GM19438 (cell line): ENCODE measurements around the gene ABCC1.

ENCODE experiments used
- ATAC-seq: cut with Tn5 transposase; IDR thresholded peaks from one replicate; pipeline ENCODE4 v1.9.1; 2021; ENCODE audit warnings: low read depth; ENCODE audit not compliant: unreplicated experiment

The ABCC1 gene

DNA sequence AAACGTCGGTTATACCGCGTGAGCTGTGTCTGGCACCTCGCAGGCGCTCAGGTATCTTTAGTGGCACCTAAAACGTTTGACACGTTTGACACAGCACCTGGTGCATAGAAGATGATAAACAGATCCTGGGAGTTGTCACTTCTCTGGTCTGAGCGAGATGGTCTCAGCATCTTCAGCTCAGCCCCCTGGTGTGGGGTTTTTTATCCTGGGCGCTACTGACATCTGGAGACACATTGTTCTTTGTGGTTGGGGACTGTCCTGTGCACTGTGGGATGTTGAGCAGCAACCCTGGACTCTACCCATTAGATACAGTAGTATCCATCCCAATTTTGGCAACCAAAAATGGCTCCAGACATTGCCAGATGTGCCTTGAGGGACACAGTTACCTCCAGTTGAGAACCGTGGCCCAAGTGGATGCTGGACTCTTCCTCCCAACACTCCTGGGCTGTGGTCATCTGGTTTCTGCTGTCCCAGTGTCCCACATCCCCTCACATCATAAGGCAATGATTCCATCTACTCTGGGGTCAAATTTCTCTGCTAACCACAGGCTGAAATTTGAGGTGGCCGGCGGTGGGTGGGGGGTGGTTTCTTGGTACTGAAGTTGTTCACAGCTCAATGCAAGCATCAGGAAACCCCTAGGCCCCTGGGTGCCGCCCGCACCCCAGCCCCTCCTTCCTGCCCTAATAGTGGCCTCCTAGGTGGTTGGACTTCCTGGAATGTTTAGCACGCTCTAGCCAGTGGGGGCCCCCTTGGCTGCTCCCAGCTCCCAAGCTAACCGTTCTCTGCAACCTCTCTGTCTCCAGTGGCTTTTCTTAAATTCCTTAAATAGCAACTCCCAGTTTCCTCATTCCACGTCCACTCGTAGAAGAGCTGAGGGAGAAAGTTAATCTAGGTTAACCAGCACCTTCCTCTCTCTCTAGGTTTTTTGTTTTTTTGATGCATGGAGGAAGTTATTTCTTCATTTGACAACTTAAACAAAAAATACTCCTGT is 124.8 kb downstream of the ABCC1 start:
- ATAC-seq: no peak

DNA sequence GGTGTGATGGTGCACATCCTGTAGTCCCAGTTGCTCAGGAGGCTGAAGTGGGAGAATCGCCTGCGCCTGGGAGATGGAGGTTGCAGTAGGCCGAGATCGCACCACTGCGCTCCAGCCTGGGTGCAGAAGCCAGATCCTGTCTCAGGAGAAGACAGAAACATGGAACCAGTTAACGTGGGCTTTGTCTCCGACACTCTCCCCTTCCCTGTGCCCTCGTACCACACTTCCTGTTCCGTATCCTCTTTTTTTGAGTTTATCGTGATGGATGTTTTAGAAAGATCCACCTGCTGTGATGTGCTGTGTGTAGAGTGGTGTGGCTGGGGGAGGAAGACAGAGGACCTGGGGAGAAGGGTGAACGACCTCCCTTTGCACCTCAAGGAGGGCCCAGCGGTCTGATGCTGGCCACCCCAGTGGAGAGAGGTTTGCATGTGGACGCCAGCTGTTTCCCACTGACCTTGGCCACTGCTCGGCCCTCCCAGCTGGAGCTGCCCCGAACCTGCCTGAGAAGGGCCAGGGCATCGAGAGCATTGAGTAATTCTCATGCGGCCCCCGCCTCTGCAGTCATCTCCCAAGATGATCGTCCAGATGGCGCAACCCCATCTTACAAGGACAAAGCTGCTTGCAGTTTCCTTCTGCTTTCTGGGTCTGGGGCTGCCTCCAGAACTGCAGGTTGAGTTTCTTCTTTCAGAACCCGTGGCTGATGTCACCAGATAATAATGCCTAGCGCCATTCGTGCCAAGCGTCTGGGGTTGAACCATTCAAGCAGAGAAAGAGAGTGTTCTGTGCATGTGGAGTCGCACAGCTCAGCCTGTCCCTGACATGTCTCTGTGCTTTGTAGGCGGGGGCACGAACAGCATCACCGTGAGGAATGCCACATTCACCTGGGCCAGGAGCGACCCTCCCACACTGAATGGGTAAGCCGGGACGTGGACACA is 126.3 kb downstream of the ABCC1 start:
- ATAC-seq: no peak

DNA sequence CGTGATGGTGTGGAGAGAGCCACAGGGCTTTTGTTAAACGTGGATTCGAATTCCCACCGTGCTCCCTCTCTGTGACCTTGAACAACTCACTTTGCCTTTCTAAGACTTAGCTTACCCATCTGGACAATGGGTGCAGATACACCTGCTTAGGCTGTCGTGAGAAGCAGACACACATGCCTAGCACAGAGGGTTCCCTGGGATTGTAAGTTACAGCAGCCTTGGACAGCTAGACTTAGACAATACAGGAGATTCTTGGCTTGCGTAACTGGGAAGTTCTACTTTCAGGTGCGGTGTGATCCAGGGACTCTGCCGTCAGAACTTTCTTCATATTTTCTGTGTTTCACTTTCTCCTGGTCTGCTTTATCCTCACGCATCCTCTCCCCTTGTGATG is 127.0 kb downstream of the ABCC1 start:
- no peak for ATAC-seq

DNA sequence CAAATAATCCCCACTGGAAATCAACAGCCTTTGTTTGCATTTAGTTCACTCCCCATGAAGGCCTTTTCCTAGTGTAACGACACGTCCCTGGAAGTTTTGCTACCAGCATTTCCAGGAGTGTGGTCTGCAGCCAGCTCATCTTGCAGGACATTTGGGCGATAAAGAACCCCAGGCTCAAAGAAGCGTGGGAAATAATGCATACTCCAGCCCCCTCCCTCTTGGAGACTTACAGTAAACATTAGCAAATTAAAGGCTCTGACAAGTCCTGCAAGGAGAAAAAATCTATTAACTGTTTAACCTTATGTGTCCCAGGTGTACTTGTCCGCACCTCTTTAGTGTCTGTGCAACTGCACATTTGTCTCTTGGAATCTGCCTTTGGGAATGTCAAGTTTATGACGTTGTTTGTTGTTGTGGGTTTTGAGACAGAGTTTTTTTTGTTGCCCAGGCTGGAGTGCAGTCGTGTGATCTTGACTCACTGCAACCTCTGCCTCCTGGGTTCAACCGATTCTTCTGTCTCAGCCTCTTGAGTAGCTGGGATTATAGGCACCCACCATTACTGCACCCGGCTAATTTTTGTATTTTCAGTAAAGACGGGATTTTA is 131.1 kb downstream of the ABCC1 start:
- no peak for ATAC-seq

DNA sequence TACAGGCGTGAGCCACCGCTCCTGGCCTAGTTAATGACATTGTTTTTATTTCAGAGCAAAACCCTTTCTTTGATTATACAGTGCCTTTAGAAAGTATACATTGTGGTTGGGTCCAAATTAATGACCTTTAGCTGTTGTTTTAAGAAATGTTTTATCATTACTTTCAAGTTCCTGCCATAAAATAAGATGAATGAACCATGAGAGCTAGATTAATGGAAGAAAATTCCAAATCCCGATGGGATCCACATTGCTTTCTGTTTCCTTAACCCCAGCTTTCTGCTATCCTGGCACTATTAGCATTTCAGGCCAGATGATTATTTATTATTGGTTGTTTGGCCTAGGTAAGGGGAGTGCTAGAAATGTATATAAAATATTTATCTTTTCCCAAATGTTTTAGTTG is 131.7 kb downstream of the ABCC1 start:
- ATAC-seq: no peak

DNA sequence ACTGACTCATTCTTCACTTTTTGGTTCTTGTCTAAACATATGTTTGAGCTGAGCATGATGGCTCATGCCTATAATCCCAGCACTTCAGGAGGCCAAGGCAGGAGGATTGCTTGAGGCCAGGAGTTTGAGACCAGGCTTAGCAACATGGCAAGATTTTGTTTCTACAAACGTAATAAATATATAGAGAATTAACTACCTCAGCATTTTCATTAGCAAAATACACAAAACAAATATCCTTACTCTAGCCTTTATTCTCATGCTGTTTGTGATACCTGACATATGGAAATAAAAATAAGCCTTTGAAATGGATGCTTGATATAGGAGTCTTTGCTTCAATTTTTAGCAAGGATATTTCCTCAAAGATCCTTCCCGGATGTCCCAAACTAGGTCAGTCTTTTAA is 132.8 kb downstream of the ABCC1 start:
- no peak for ATAC-seq

DNA sequence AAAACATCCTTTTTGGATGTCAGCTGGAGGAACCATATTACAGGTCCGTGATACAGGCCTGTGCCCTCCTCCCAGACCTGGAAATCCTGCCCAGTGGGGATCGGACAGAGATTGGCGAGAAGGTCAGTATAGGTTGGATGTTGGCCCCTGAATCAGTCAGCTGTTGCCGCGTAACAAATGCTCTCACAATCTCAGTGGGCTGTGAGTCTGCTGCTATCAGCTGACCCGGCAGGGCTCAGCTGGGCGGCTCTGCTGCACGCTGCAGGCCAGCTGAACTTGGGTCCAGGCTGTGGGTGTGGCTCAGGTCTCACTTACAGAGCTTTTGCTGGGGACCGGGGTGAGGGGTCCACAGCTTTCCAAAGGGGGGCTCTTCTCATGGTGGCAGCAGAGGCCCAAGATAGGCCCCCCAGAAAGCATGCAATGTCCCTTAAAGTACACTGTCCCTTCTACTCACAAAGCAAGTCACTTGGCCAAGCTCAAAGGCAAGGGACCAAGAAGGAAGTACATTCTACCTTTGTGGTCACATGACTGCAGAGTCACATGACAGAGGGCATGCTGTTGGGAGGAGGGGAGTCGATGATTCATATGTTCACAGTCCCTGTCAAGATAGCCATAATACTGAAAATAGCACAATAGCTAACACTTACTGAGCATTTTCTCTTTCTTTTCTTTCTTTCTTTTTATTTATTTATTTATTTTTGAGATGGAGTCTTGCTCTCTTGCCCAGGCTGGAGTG is 134.2 kb downstream of the ABCC1 start:
- no peak for ATAC-seq

DNA sequence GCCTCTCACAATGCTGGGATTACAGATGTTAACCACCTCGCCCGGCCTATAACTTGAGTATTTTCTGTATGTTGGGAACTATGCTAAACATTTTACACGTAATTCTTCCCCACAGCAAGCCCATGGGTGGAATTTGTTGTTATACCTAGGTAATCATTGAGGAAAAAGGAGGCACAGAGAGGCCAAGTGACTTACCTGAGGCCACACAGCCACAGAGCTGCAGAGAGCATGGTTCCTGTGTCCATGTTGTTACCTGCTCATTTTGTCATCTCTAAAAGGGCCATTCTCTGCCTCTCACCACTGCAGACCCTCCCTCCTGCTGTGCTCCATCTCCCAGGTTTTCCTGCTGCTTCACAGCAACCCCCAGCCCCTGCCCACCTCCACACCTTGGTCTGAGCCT is 135.5 kb downstream of the ABCC1 start:
- no peak for ATAC-seq

DNA sequence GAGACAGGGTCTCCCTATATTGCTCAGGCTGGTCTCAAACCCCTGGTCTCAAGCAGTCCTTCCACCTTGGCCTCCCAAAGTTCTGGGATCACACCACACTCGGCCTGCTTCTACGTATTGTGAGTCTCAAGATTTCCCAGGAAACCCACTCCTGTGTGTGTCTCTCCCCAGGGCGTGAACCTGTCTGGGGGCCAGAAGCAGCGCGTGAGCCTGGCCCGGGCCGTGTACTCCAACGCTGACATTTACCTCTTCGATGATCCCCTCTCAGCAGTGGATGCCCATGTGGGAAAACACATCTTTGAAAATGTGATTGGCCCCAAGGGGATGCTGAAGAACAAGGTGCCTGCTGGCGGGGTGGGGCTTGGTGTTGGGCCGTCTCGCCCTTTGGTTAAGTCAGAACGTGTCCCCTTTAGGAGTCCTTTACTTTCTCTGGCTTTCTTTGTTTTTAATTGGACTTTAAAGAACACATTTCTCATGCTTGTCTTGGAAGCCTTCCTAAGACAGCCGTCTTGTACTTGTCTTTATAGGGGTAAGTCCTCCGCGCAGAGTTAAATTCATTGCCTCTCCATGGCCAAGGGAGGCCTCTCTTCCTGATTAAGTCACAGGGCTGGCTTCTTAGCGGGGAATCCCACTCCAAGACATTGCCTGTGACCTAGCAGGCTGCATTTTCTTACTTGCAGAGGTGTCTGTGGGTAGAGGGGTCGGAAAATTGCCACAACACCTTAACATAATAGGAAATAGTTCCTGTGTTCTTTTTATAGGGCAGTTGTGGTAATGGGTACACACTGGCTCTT is 137.4 kb downstream of the ABCC1 start:
- ATAC-seq: no peak

DNA sequence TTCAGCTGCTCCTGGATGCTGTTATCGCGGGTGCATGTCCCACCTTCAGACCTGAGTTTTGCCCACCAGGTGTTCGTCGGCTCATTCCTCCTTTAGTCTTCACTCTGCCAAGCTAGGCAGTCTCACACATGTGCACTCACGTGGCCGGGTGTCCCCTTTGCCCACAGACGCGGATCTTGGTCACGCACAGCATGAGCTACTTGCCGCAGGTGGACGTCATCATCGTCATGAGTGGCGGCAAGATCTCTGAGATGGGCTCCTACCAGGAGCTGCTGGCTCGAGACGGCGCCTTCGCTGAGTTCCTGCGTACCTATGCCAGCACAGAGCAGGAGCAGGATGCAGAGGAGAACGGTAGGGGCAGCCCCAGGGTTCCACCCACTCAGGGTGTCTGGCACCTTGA is 140.8 kb downstream of the ABCC1 start:
- ATAC-seq: no peak

DNA sequence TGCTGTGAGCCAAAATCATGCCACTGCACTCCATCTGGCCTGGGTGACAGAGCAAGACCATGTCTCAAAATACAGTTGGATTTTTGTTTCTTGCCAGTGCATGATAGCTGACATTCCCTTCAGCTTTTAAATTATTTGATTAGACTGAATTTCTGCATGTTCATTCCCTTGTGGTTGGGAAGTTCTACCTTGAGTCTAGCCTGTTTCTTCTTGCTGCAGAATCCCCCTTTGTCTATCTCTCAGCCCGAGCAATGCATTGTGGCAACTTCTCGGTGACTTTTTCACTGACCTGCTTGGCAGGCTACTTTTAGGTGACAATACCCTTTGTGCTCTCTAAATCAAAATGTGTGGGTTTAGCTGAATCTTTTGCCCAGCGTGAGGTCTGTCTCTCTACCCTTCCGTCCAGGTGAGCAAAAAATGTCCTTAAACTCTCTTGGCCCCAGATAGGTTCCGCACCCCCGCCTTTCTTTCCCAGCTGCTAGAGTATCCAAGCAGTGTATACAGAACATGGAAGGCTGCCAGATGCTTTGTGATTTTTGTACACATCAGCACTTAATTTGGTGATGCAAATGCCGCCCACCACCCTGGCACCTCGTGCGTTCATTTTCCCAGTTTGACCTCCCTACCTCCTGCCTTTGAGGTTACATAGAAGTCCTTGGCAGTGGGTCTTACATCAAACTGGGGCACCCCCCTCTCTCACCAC is 143.7 kb downstream of the ABCC1 start:
- ATAC-seq: no peak

DNA sequence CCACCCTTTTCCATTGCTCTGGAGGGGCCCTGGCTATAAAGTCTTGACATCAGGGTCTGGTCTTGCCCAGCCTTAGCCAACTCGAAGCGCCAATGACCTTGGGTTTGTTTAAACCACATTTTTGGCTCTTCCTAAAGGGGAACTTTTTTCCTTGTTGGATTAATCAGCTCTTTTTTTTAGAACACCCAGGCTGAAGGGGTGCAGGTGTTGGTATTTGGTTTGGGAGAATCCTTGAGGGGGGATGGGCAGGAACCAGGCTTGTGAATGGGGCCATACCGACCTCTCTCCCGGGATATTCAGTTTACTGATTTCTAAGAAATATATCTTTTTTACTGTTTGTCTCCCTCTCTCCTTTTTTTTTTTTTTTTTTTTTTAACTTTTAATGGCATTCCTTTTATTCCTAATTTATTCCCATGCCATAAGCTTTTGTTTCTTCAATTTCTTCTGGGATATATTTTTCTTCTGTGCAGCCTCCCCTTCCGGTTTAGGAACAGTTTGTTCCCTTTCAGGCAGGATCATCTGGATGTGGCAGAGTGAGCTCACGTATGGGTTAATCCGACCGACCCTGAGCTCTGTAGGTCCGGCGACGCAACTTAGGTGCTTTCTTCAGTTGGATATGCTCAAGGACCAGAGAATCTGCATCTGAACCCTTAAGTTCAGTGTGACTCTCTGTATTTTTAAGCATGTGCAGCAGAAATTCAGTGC is 144.4 kb downstream of the ABCC1 start:
- no peak for ATAC-seq

DNA sequence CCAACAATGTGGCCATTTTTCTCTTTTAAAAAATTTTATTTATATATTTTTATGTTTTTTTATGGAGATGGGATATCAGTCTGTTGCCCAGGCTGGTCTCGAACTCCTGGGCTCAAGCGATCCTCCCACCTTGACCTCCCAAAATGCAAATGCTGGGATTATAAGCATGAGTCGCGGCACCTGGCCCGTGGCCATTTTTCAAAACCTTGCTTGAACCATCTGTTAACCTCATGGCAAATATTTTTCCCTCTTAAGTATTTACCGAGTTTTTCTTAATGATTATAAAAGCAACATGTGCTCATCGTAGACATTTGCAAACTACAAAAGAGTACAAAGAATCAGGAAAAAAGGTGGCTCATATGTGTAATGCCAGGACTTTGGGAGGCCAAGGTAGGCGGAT is 146.2 kb downstream of the ABCC1 start:
- ATAC-seq: no peak

DNA sequence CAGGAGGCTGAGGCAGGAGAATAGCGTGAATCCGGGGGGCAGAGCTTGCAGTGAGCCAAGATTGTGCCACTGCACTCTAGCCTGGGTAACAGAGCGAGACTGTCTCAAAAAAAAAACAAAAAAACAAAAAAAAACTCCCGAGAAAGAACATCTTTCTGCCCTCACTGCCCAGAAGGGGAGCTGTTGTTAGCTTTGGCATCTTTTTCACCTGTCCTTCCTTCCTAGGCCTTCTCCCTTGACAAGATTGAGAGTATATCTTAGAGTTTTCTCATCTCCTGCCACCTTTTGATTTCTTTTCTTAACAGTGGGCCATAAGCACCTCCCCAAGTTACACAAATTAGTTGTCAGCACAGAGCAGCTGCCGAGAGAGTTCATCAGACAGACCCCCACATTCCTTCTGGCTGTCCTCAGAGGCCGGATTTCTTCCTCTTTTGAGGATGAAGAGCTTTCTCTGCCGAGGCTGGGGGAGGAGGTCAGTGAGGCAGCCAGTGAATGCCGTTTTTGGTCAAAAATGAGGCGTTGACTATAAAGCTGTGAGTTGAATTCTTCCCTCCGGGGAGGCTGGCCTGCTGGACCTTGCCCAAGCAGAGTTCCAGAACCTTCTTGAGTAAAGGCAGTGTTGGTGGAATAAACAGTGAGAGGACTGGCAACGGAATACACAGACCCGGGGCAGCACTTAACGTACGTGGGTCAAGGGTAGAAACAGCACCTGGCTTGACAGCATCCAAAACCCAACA is 146.9 kb downstream of the ABCC1 start:
- ATAC-seq: no peak

DNA sequence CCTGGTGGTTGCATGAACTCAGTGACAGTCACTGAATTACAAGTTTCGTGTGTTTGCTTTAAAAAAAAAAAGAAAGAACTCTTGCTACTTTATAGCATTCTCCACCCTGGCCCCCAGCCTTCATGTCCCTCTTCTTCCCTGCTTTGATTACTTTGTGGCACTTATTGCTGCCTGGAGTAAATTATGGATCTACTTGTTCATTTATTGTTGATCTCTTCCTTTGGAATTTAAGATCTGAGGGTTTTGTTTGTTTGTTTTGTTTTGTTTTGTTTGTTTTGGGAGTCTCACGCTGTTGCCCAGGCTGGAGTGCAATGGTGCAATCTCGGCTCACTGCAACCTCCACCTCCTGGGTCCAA is 147.4 kb downstream of the ABCC1 start:
- ATAC-seq: no peak

DNA sequence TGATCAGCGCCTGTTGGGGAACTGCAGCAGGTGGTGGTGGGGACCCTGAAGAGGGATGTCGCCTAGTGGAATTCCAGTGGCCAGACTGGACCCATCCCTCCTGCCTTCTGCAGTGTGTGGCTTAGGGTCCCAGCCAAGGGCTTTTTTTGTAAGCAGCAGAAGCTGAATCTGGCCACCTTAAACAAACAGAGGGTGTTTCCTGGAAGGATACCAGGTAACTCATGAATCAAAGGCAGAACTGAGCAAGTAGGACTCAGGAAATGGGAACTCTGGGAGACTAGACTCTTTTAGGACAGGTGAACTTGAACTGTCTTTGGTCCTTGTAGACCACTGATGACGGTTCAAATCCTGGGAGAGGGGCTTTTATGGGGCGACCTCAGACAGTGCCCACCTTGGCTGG is 149.9 kb downstream of the ABCC1 start:
- ATAC-seq: no peak

DNA sequence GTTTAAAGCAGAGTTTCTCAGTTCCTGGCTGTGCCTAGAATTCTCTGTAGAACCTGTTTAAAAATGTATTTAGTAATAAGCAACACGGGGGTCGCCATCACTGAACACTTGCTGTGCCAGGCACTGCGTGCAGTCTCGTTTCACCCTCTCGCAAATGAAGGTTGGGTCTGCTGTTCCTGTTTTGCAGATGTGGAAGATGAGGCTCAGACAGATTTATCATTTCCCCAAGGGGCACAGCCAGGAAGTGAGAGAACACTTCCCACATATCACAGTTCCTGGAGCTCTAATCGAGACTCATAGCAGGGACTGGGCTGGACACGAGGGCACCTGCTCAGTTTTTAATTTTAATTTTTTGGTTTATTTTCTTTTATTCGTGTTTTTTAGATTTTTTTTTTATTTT is 151.2 kb downstream of the ABCC1 start:
- ATAC-seq: no peak

DNA sequence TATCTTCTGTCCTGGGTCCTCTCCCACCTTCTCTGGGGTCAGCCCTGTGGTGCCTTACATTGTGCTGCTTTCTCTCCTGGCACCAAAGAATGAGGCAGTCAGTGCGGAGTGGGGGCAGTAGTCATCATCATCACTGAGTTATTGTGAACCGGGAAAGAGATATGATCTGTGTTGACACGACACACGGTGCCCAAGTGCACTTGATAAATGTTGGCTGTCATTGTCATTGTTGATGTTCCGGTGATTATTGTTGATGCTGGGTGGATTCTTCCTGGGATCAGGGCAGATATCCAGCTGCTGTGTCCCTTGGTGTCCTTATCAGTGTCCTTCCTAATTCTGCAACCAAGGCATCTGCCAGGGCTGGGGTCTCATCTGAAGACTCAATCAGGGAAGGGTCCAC is 152.2 kb downstream of the ABCC1 start:
- ATAC-seq: no peak
